H1 (cell line): ENCODE results near the gene UBE2I. TPM values are rescaled to one million over a fixed set of nuclear protein-coding genes. Genes with fewer than 3 reads are reported as not detected.

ENCODE experiments used
- CTCF ChIA-PET: fragments of 300-600 bp; sonication (Branson Sonifier 250); formaldehyde crosslinking; loops from one replicate; lab custom pipeline; 2021; ENCODE audit not compliant: partially characterized antibody; lab: Charles Lee
- POLR2A ChIA-PET: fragments of 300-600 bp; sonication (Branson Sonifier 250); formaldehyde crosslinking; loops from one replicate; lab custom pipeline; 2021; ENCODE audit warnings: inconsistent platforms; ENCODE audit not compliant: partially characterized antibody; lab: Charles Lee
- DNase-seq, 2 experiments: peaks; one replicate each; pipeline versions ENCODE4 v3.0.0 to v3.0.0-alpha.2; 2010 to 2022; ENCODE audit warnings: low spot score in 2 of 2, low read depth in 1 of 2, mixed read lengths in 1 of 2
- FAIRE-seq: peaks from 2 replicates; lab custom pipeline; 2011; peaks lifted over from hg19 to GRCh38; lab: Jason Lieb, UNC
- H2AFZ ChIP-seq: 2 replicates; pipeline ENCODE4 v1.8.1; 2012; ENCODE audit warnings: low read length, inconsistent platforms
- H2AK5ac ChIP-seq: 2 replicates; pipeline ENCODE4 v1.6.1; 2013; ENCODE audit warnings: low read depth, low read length
- H2BK120ac ChIP-seq: replicated peaks from 2 replicates; pipeline ENCODE3; 2013; ENCODE audit warnings: low read depth, low read length, inconsistent platforms
- H2BK12ac ChIP-seq: 2 replicates; pipeline ENCODE4 v1.6.1; 2013; ENCODE audit warnings: low read depth, low read length
- H2BK15ac ChIP-seq: 2 replicates; pipeline ENCODE4 v1.6.1; 2013; ENCODE audit warnings: low read length
- H2BK20ac ChIP-seq: 2 replicates; pipeline ENCODE4 v1.6.1; 2013; ENCODE audit warnings: low read length
- H2BK5ac ChIP-seq: 2 replicates; pipeline ENCODE4 v1.6.1; 2013; ENCODE audit warnings: low read depth, low read length
- H3K14ac ChIP-seq: 2 replicates; pipeline ENCODE4 v1.6.1; 2013; ENCODE audit warnings: inconsistent platforms; ENCODE audit not compliant: insufficient read length
- H3K18ac ChIP-seq: 2 replicates; pipeline ENCODE4 v1.6.1; 2013; ENCODE audit warnings: low read length; ENCODE audit errors: extremely low read depth
- H3K23ac ChIP-seq: 2 replicates; pipeline ENCODE4 v1.6.1; 2013; ENCODE audit warnings: inconsistent platforms; ENCODE audit not compliant: insufficient read length
- H3K23me2 ChIP-seq: 2 replicates; pipeline ENCODE4 v1.6.1; 2013; ENCODE audit warnings: low read depth, low read length
- H3K27ac ChIP-seq: 2 replicates; pipeline ENCODE4 v1.6.1; 2011; ENCODE audit warnings: low read depth, low read length, inconsistent platforms
- H3K27me3 ChIP-seq, 4 experiments: replicated peaks in 1 of 4; 1 replicate in 1 of 4; 2 replicates in 3 of 4; pipeline versions ENCODE4 v1.6.1 to v1.8.1; 2011 to 2013; ENCODE audit warnings: low read length in 3 of 4, mild to moderate bottlenecking in 3 of 4, inconsistent platforms in 2 of 4, mixed read lengths in 2 of 4, moderate library complexity in 1 of 4; ENCODE audit not compliant: control insufficient read depth in 3 of 4, insufficient read depth in 3 of 4; ENCODE audit errors: extremely low read depth in 1 of 4
- H3K36me3 ChIP-seq, 4 experiments: 2 replicates each; pipeline versions ENCODE4 v1.6.1 to v1.8.1; 2011 to 2013; ENCODE audit warnings: mild to moderate bottlenecking in 4 of 4, low read length in 3 of 4, moderate library complexity in 2 of 4, control low read depth in 1 of 4, inconsistent platforms in 1 of 4; ENCODE audit not compliant: insufficient read depth in 4 of 4, control insufficient read depth in 2 of 4
- H3K4ac ChIP-seq: replicated peaks from 2 replicates; pipeline ENCODE3; 2013; ENCODE audit warnings: low read length, low read depth, mixed read lengths, inconsistent platforms; ENCODE audit not compliant: insufficient read length
- H3K4me1 ChIP-seq, 4 experiments: replicated peaks in 1 of 4; 1 replicate in 1 of 4; 2 replicates in 3 of 4; pipeline versions ENCODE4 v1.6.1 to v1.8.1; 2011 to 2013; ENCODE audit warnings: low read length in 3 of 4, inconsistent platforms in 2 of 4, mixed read lengths in 1 of 4; ENCODE audit not compliant: insufficient read depth in 4 of 4, control insufficient read depth in 3 of 4
- H3K4me2 ChIP-seq, 2 experiments: 2 replicates each; pipeline versions ENCODE4 v1.6.1 to v1.8.1; 2011 to 2013; ENCODE audit warnings: low read depth in 2 of 2, low read length in 2 of 2, control low read depth in 1 of 2, inconsistent platforms in 1 of 2, mild to moderate bottlenecking in 1 of 2; ENCODE audit not compliant: insufficient read depth in 1 of 2
- H3K4me3 ChIP-seq, 4 experiments: fragments of 200-600, 300-600 bp in 1 of 4; sonication (generic), shearing (Covaris generic), sonication (Bioruptor Twin) in 1 of 4; 2 replicates each; pipeline versions ENCODE4 v1.5.1 to v1.8.1; 2011 to 2016; ENCODE audit warnings: low read length in 4 of 4, low read depth in 3 of 4, control low read depth in 2 of 4, inconsistent platforms in 2 of 4, mild to moderate bottlenecking in 2 of 4, mixed read lengths in 1 of 4, moderate library complexity in 1 of 4; ENCODE audit not compliant: insufficient read depth in 2 of 4; ENCODE audit errors: extremely low read depth in 1 of 4
- H3K56ac ChIP-seq: replicated peaks from 2 replicates; pipeline ENCODE3; 2013; ENCODE audit warnings: low read depth, mild to moderate bottlenecking, mixed read lengths, low read length, inconsistent platforms; ENCODE audit not compliant: insufficient read length
- H3K79me1 ChIP-seq: 2 replicates; pipeline ENCODE4 v1.6.1; 2013; ENCODE audit warnings: low read depth, low read length, control low read depth
- H3K79me2 ChIP-seq, 2 experiments: 2 replicates each; pipeline versions ENCODE4 v1.6.1 to v1.8.1; 2012 to 2013; ENCODE audit warnings: low read length in 2 of 2, mild to moderate bottlenecking in 2 of 2, inconsistent platforms in 1 of 2; ENCODE audit not compliant: insufficient read depth in 2 of 2, control insufficient read depth in 1 of 2
- H3K9ac ChIP-seq, 4 experiments: replicated peaks in 1 of 4; 1 replicate in 1 of 4; 2 replicates in 3 of 4; pipeline versions ENCODE4 v1.6.1 to v1.8.1; 2011 to 2013; ENCODE audit warnings: low read depth in 3 of 4, low read length in 3 of 4, control low read depth in 2 of 4, mild to moderate bottlenecking in 2 of 4, moderate library complexity in 2 of 4, inconsistent platforms in 1 of 4; ENCODE audit errors: extremely low read depth in 1 of 4
- H3K9me3 ChIP-seq, 2 experiments: 2 replicates each; pipeline versions ENCODE4 v1.6.1 to v1.8.1; 2012 to 2013; ENCODE audit warnings: mild to moderate bottlenecking in 2 of 2, moderate library complexity in 2 of 2, control low read depth in 1 of 2, inconsistent platforms in 1 of 2, low read depth in 1 of 2, low read length in 1 of 2, mixed read lengths in 1 of 2; ENCODE audit not compliant: insufficient read depth in 2 of 2
- H4K20me1 ChIP-seq, 2 experiments: replicated peaks in 1 of 2; 2 replicates each; pipeline versions ENCODE3 to v1.8.1; 2011 to 2013; ENCODE audit warnings: inconsistent platforms in 2 of 2, low read length in 2 of 2, mild to moderate bottlenecking in 1 of 2; ENCODE audit not compliant: insufficient read depth in 2 of 2, control insufficient read depth in 1 of 2
- H4K5ac ChIP-seq: 2 replicates; pipeline ENCODE4 v1.6.1; 2013; ENCODE audit warnings: low read length, low read depth, mixed read lengths, inconsistent platforms; ENCODE audit not compliant: insufficient read length
- H4K8ac ChIP-seq: 2 replicates; pipeline ENCODE4 v1.8.0; 2013; ENCODE audit warnings: mild to moderate bottlenecking, moderate library complexity, low read length, inconsistent platforms; ENCODE audit not compliant: insufficient read depth; ENCODE audit errors: extremely low read depth
- H4K91ac ChIP-seq: replicated peaks from 2 replicates; pipeline ENCODE3; 2013; ENCODE audit warnings: low read length, mixed read lengths, inconsistent platforms; ENCODE audit not compliant: insufficient read length
- CHD1 ChIP-seq: IDR thresholded peaks from 2 replicates; pipeline ENCODE4 v1.6.1; 2012; ENCODE audit warnings: low read depth, low read length, improper control_type of control experiment
- CHD2 ChIP-seq: IDR thresholded peaks from 2 replicates; pipeline ENCODE4 v1.6.1; 2012; ENCODE audit warnings: low read length, improper control_type of control experiment
- CTBP2 ChIP-seq: IDR thresholded peaks from 2 replicates; pipeline ENCODE4 v1.7.0; 2011; ENCODE audit warnings: borderline replicate concordance, mild to moderate bottlenecking, moderate library complexity, mixed read lengths, low read length; ENCODE audit not compliant: insufficient read depth, insufficient read length
- GABPA ChIP-seq: IDR thresholded peaks from 2 replicates; pipeline ENCODE4 v1.6.1; 2011; ENCODE audit warnings: mild to moderate bottlenecking, low read length, moderate library complexity, borderline replicate concordance; ENCODE audit not compliant: insufficient read depth
- JUN ChIP-seq: IDR thresholded peaks from 2 replicates; pipeline ENCODE4 v1.6.1; 2011; ENCODE audit warnings: low read depth, mild to moderate bottlenecking, improper control_type of control experiment, low read length
- JUND ChIP-seq: IDR thresholded peaks from 2 replicates; pipeline ENCODE4 v1.6.1; 2011; ENCODE audit warnings: mild to moderate bottlenecking, improper control_type of control experiment, low read length
- POU5F1 ChIP-seq: IDR thresholded peaks from 2 replicates; pipeline ENCODE4 v1.6.1; 2011; ENCODE audit warnings: low read depth, mild to moderate bottlenecking, low read length, moderate library complexity
- RXRA ChIP-seq: IDR thresholded peaks from 2 replicates; pipeline ENCODE4 v1.6.1; 2011; ENCODE audit warnings: low read depth, mild to moderate bottlenecking, low read length, moderate library complexity; ENCODE audit not compliant: insufficient read depth
- TBP ChIP-seq: IDR thresholded peaks from 2 replicates; pipeline ENCODE4 v1.6.1; 2011; ENCODE audit warnings: low read depth, low read length, improper control_type of control experiment
- YY1 ChIP-seq: IDR thresholded peaks from 2 replicates; pipeline ENCODE4 v1.6.1; 2011; ENCODE audit warnings: low read depth, mild to moderate bottlenecking, low read length
- WGBS, 2 experiments: shearing (Covaris generic) in 1 of 2; methylation state at CpG; one replicate each; pipeline versions ENCODE4 v1.1.6 to v1.1.7; 2013 to 2015; ENCODE audit warnings: low lambda C conversion rate in 2 of 2, mixed read lengths in 2 of 2, inconsistent platforms in 1 of 2, low coverage in 1 of 2, missing lambda C conversion rate in 1 of 2; ENCODE audit not compliant: insufficient replicate concordance in 2 of 2, insufficient coverage in 1 of 2, insufficient read length in 1 of 2; ENCODE audit errors: extremely low coverage in 1 of 2, missing lambda C conversion rate in 1 of 2; 5-methylcytosine and 5-hydroxymethylcytosine counted together
- polyA plus RNA-seq, 7 experiments: library from polyadenylated mRNA; depleted of rRNA in 3 of 7; stranded (reverse) in 5 of 7; unstranded in 2 of 7; fragments of >200 nt in 5 of 7; fragments of 200-250 nt in 2 of 7; gene quantifications; 1 replicate in 5 of 7; 2 replicates in 1 of 7; 4 replicates in 1 of 7; pipeline versions ENCODE4 v1.2.1 to v1.2.3, GENCODE V29; 2011 to 2013; ENCODE audit warnings: missing spikeins in 2 of 7, mixed read lengths in 2 of 7
- total RNA-seq: library from RNA; stranded (reverse); fragmentation: NEBNext Ultra II Directional; extraction: Animal tissue kit (Norgen Biotek cat#: 25700); gene quantifications from 2 replicates; pipeline ENCODE4 v1.2.1, GENCODE V29; 2021
- TF ChIP-seq, protein P1 (sequence below), 3 experiments: IDR thresholded peaks; 1 replicate in 2 of 3; 2 replicates in 1 of 3; pipeline versions ENCODE4 v1.5.1 to v1.6.1; 2011; ENCODE audit warnings: low read length in 3 of 3, mild to moderate bottlenecking in 3 of 3, inconsistent platforms in 2 of 3, low read depth in 1 of 3, moderate library complexity in 1 of 3; ENCODE audit not compliant: insufficient read depth in 1 of 3; ENCODE audit errors: control extremely low read depth in 1 of 3

The UBE2I gene
- total and polyA plus RNA-seq, 2 of the 8 experiments (the other 6 are each of a cell fraction or from before 2014, with no cell fraction given) = 148 to 268 TPM

DNA sequence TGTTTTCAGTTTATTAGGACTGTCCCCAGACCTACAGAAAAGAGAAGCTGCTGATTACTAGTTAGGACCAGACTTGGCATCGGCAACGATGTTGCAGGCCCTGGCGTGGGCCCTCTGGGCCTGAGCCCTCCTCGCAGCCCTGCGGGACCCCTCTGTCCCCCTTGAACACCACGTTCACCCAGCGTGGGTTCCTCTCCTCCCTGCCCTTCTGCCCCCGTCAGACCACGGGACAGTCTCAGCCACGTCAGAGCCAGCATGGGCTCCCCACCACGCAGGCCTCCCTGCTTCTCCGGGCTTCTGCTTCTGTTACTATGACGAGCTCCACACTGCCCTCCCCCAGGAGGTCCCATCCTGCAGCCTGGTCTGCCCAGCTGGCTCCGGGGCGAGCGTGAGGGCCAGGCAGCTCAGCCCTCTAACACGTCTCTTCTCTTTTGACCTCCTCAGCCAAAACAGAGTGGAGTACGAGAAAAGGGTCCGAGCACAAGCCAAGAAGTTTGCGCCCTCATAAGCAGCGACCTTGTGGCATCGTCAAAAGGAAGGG is 14.9 kb downstream of the UBE2I start:
- no peaks in the 10 kb centered on the region for H3K23me2 ChIP-seq
- H4K20me1 ChIP-seq = peaks cover 9 to 14% of the 10 kb centered on the region in 2 experiments
- H3K14ac ChIP-seq = no peak overlapping the region
- no peak overlapping the region for H3K4me2 ChIP-seq
- peaks cover 22 to 43% (median 33%) of the 10 kb centered on the region in 4 experiments for H3K36me3 ChIP-seq
- H3K27me3 ChIP-seq = no peaks in the 10 kb centered on the region
- ChIA-PET POLR2A (interaction anchor here (0.6 to 6.5 kb wide), 3 partner anchors 8 to 178 kb away, joined by 3 to 106 read pairs (median 4); partner anchors contain the start of gene UBE2I), CTCF (interaction anchor here (0.9 to 2.1 kb wide), 7 partner anchors 9 to 106 kb away, joined by 3 to 5 read pairs (median 3); partner anchors contain the start of gene PERCC1)
- no peak overlapping the region for H3K4me3 ChIP-seq
- no peak overlapping the region for H2BK5ac ChIP-seq
- H4K8ac ChIP-seq = no peak overlapping the region
- H4K5ac ChIP-seq = no peak overlapping the region
- H2AK5ac ChIP-seq = no peak overlapping the region
- H3K79me1 ChIP-seq = peaks cover 2% of the 10 kb centered on the region
- no peak overlapping the region for H3K56ac ChIP-seq
- no peak overlapping the region for H3K27ac ChIP-seq
- no peak overlapping the region for H2AFZ ChIP-seq
- H3K18ac ChIP-seq = no peak overlapping the region
- no peak overlapping the region for H2BK20ac ChIP-seq
- no peak overlapping the region for H3K4ac ChIP-seq
- H2BK120ac ChIP-seq = no peak overlapping the region
- H4K91ac ChIP-seq = no peak overlapping the region
- no peaks in the 10 kb centered on the region for H3K9me3 ChIP-seq
- no peak overlapping the region for H3K9ac ChIP-seq
- H3K23ac ChIP-seq = no peak overlapping the region
- no peak overlapping the region for H2BK12ac ChIP-seq
- H3K4me1 ChIP-seq = no peaks in the 10 kb centered on the region; a peak in 2 of 7 replicates
- H3K79me2 ChIP-seq = no peaks in the 10 kb centered on the region; a peak in 1 of 4 replicates
- FAIRE-seq = no peak
- no peak overlapping the region for H2BK15ac ChIP-seq
- WGBS, 2 experiments = 90% methylated on average over 22 of the region's 22 CpGs; no CpG with 5 or more reads in 1 of the 2 experiments
- DNase-seq = no peak
- TF ChIP-seq JUND (no peak), GABPA (no peak), CTBP2 (no peak), JUN (no peak), CHD2 (no peak), CHD1 (no peak), TBP (no peak), YY1 (no peak), POU5F1 (no peak), RXRA (no peak)
- TF ChIP-seq, protein P1, sequence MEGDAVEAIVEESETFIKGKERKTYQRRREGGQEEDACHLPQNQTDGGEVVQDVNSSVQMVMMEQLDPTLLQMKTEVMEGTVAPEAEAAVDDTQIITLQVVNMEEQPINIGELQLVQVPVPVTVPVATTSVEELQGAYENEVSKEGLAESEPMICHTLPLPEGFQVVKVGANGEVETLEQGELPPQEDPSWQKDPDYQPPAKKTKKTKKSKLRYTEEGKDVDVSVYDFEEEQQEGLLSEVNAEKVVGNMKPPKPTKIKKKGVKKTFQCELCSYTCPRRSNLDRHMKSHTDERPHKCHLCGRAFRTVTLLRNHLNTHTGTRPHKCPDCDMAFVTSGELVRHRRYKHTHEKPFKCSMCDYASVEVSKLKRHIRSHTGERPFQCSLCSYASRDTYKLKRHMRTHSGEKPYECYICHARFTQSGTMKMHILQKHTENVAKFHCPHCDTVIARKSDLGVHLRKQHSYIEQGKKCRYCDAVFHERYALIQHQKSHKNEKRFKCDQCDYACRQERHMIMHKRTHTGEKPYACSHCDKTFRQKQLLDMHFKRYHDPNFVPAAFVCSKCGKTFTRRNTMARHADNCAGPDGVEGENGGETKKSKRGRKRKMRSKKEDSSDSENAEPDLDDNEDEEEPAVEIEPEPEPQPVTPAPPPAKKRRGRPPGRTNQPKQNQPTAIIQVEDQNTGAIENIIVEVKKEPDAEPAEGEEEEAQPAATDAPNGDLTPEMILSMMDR (IDR thresholded peaks at IDR 0.05; ENCODE audit: control extremely low read depth in 1 of 3, insufficient read depth in 1 of 3, low read depth in 1 of 3, low read length in 3 of 3) = no peak
